ENCODE measurements around the gene CDIPT.

The CDIPT gene

GRCh38 chr16:29904947-29905346 is 41.9 kb upstream of the CDIPT start:
- H3K9ac ChIP-seq (ENCODE audit: low read length in 2 of 2), result no peak overlapping the region
- H3K9me3 ChIP-seq (ENCODE audit: control insufficient read depth in 2 of 2, low read length in 2 of 2), result no peaks in the 10 kb centered on the region
- H3K36me3 ChIP-seq (ENCODE audit: control insufficient read depth in 2 of 2, insufficient read depth in 2 of 2, low read length in 2 of 2), result no peaks in the 10 kb centered on the region
- H3K27ac ChIP-seq (ENCODE audit: low read length), result no peak overlapping the region
- peaks cover 4% of the 10 kb centered on the region for H3K4me1 ChIP-seq (ENCODE audit: control insufficient read depth, insufficient read depth, low read length)
- no peak overlapping the region for H3K4me3 ChIP-seq (ENCODE audit: low read length in 2 of 2)
- peaks cover 2% of the 10 kb centered on the region in 2 donors for H3K27me3 ChIP-seq (ENCODE audit: control insufficient read depth in 1 of 2, insufficient read depth in 2 of 2, low read length in 2 of 2)

GRCh38 chr16:29903590-29903989 is 40.6 kb upstream of the CDIPT start:
- Histone ChIP-seq H3K27ac (ENCODE audit: low read length) (no peak overlapping the region), H3K9me3 (ENCODE audit: control insufficient read depth in 2 of 2, low read length in 2 of 2) (no peaks in the 10 kb centered on the region), H3K4me1 (ENCODE audit: control insufficient read depth, insufficient read depth, low read length) (peaks cover 9% of the 10 kb centered on the region), H3K9ac (ENCODE audit: low read length in 2 of 2) (no peak overlapping the region), H3K36me3 (ENCODE audit: control insufficient read depth in 2 of 2, insufficient read depth in 2 of 2, low read length in 2 of 2) (no peaks in the 10 kb centered on the region), H3K4me3 (ENCODE audit: low read length in 2 of 2) (no peak overlapping the region), H3K27me3 (ENCODE audit: control insufficient read depth in 1 of 2, insufficient read depth in 2 of 2, low read length in 2 of 2) (peaks cover 4 to 6% of the 10 kb centered on the region in 2 donors)

- Histone ChIP-seq H3K36me3 (ENCODE audit: control insufficient read depth in 2 of 2, insufficient read depth in 2 of 2, low read length in 2 of 2) (no peaks in the 10 kb centered on the region), H3K27ac (ENCODE audit: low read length) (no peak overlapping the region), H3K4me3 (ENCODE audit: low read length in 2 of 2) (no peak overlapping the region), H3K9me3 (ENCODE audit: control insufficient read depth in 2 of 2, low read length in 2 of 2) (no peaks in the 10 kb centered on the region), H3K4me1 (ENCODE audit: control insufficient read depth, insufficient read depth, low read length) (peaks cover 9% of the 10 kb centered on the region), H3K9ac (ENCODE audit: low read length in 2 of 2) (no peak overlapping the region), H3K27me3 (ENCODE audit: control insufficient read depth in 1 of 2, insufficient read depth in 2 of 2, low read length in 2 of 2) (peaks cover 18 to 21% of the 10 kb centered on the region in 2 donors)
Observed at GRCh38 chr16:29901607-29901945, 38.5 kb upstream of the CDIPT start.

GRCh38 chr16:29900888-29901606 is 38.0 kb upstream of the CDIPT start:
- H3K4me3 ChIP-seq (ENCODE audit: low read length in 2 of 2), result peak overlapping the region; percentile 25 to 63
- H3K27ac ChIP-seq (ENCODE audit: low read length), result no peak overlapping the region
- H3K9me3 ChIP-seq (ENCODE audit: control insufficient read depth in 2 of 2, low read length in 2 of 2), result no peaks in the 10 kb centered on the region
- H3K9ac ChIP-seq (ENCODE audit: low read length in 2 of 2), result no peak overlapping the region
- peaks cover 9% of the 10 kb centered on the region for H3K4me1 ChIP-seq (ENCODE audit: control insufficient read depth, insufficient read depth, low read length)
- H3K27me3 ChIP-seq (ENCODE audit: control insufficient read depth in 1 of 2, insufficient read depth in 2 of 2, low read length in 2 of 2), result peaks cover 19 to 21% of the 10 kb centered on the region in 2 donors
- H3K36me3 ChIP-seq (ENCODE audit: control insufficient read depth in 2 of 2, insufficient read depth in 2 of 2, low read length in 2 of 2), result no peaks in the 10 kb centered on the region

GRCh38 chr16:29900102-29900887 is 37.3 kb upstream of the CDIPT start, which contains the start of gene ASPHD1:
TSS of gene ASPHD1 (plus strand) at chr16:29900488. CDS start at chr16:29900972, 484 bp downstream.
- Histone ChIP-seq H3K4me1 (ENCODE audit: control insufficient read depth, insufficient read depth, low read length) (peaks cover 9% of the 10 kb centered on the region), H3K9ac (ENCODE audit: low read length in 2 of 2) (no peak within 1 kb of the TSS), H3K27me3 (ENCODE audit: control insufficient read depth in 1 of 2, insufficient read depth in 2 of 2, low read length in 2 of 2) (peaks cover 19 to 21% of the 10 kb centered on the region in 2 donors), H3K9me3 (ENCODE audit: control insufficient read depth in 2 of 2, low read length in 2 of 2) (no peaks in the 10 kb centered on the region), H3K4me3 (ENCODE audit: low read length in 2 of 2) (peak within 1 kb of the TSS; percentile 25 to 63), H3K27ac (ENCODE audit: low read length) (no peak within 1 kb of the TSS), H3K36me3 (ENCODE audit: control insufficient read depth in 2 of 2, insufficient read depth in 2 of 2, low read length in 2 of 2) (no peaks in the 10 kb centered on the region)

- H3K4me1 ChIP-seq (ENCODE audit: control insufficient read depth, insufficient read depth, low read length), result peaks cover 9% of the 10 kb centered on the region
- H3K9ac ChIP-seq (ENCODE audit: low read length in 2 of 2), result no peak within 1 kb of the TSS
- H3K9me3 ChIP-seq (ENCODE audit: control insufficient read depth in 2 of 2, low read length in 2 of 2), result no peaks in the 10 kb centered on the region
- no peak within 1 kb of the TSS for H3K27ac ChIP-seq (ENCODE audit: low read length)
- peak within 1 kb of the TSS; percentile 25 to 63 for H3K4me3 ChIP-seq (ENCODE audit: low read length in 2 of 2)
- peaks cover 19 to 21% of the 10 kb centered on the region in 2 donors for H3K27me3 ChIP-seq (ENCODE audit: control insufficient read depth in 1 of 2, insufficient read depth in 2 of 2, low read length in 2 of 2)
- H3K36me3 ChIP-seq (ENCODE audit: control insufficient read depth in 2 of 2, insufficient read depth in 2 of 2, low read length in 2 of 2), result no peaks in the 10 kb centered on the region
Observed at GRCh38 chr16:29899516-29900101, 36.6 kb upstream of the CDIPT start, which contains the start of gene SEZ6L2. TSS of gene SEZ6L2 (minus strand) at chr16:29899550. CDS start at chr16:29899019, 531 bp downstream.

- no peak overlapping the region for H3K27ac ChIP-seq (ENCODE audit: low read length)
- H3K4me3 ChIP-seq (ENCODE audit: low read length in 2 of 2), result no peak overlapping the region
- peaks cover 19 to 21% of the 10 kb centered on the region in 2 donors for H3K27me3 ChIP-seq (ENCODE audit: control insufficient read depth in 1 of 2, insufficient read depth in 2 of 2, low read length in 2 of 2)
- H3K4me1 ChIP-seq (ENCODE audit: control insufficient read depth, insufficient read depth, low read length), result peaks cover 9% of the 10 kb centered on the region
- no peak overlapping the region for H3K9ac ChIP-seq (ENCODE audit: low read length in 2 of 2)
- H3K9me3 ChIP-seq (ENCODE audit: control insufficient read depth in 2 of 2, low read length in 2 of 2), result no peaks in the 10 kb centered on the region
- no peaks in the 10 kb centered on the region for H3K36me3 ChIP-seq (ENCODE audit: control insufficient read depth in 2 of 2, insufficient read depth in 2 of 2, low read length in 2 of 2)
Observed at GRCh38 chr16:29898804-29899515, 35.9 kb upstream of the CDIPT start.

GRCh38 chr16:29898135-29898803 is 35.2 kb upstream of the CDIPT start:
- no peak overlapping the region for H3K4me3 ChIP-seq (ENCODE audit: low read length in 2 of 2)
- H3K9me3 ChIP-seq (ENCODE audit: control insufficient read depth in 2 of 2, low read length in 2 of 2), result no peaks in the 10 kb centered on the region
- H3K27ac ChIP-seq (ENCODE audit: low read length), result no peak overlapping the region
- H3K27me3 ChIP-seq (ENCODE audit: control insufficient read depth in 1 of 2, insufficient read depth in 2 of 2, low read length in 2 of 2), result peaks cover 19 to 21% of the 10 kb centered on the region in 2 donors
- H3K4me1 ChIP-seq (ENCODE audit: control insufficient read depth, insufficient read depth, low read length), result peaks cover 9% of the 10 kb centered on the region
- H3K9ac ChIP-seq (ENCODE audit: low read length in 2 of 2), result no peak overlapping the region
- H3K36me3 ChIP-seq (ENCODE audit: control insufficient read depth in 2 of 2, insufficient read depth in 2 of 2, low read length in 2 of 2), result no peaks in the 10 kb centered on the region

GRCh38 chr16:29897333-29897732 is 34.3 kb upstream of the CDIPT start:
- Histone ChIP-seq H3K4me3 (ENCODE audit: low read length in 2 of 2) (no peak overlapping the region), H3K27ac (ENCODE audit: low read length) (no peak overlapping the region)

GRCh38 chr16:29896841-29897240 is 33.8 kb upstream of the CDIPT start:
- Histone ChIP-seq H3K4me3 (ENCODE audit: low read length in 2 of 2) (no peak overlapping the region), H3K9me3 (ENCODE audit: control insufficient read depth in 2 of 2, low read length in 2 of 2) (no peaks in the 10 kb centered on the region), H3K27ac (ENCODE audit: low read length) (no peak overlapping the region), H3K4me1 (ENCODE audit: control insufficient read depth, insufficient read depth, low read length) (peaks cover 9% of the 10 kb centered on the region), H3K36me3 (ENCODE audit: control insufficient read depth in 2 of 2, insufficient read depth in 2 of 2, low read length in 2 of 2) (no peaks in the 10 kb centered on the region), H3K9ac (ENCODE audit: low read length in 2 of 2) (no peak overlapping the region), H3K27me3 (ENCODE audit: control insufficient read depth in 1 of 2, insufficient read depth in 2 of 2, low read length in 2 of 2) (peaks cover 19 to 21% of the 10 kb centered on the region in 2 donors)

More at GRCh38 chr16:29897333-29897732, 34.3 kb upstream of the CDIPT start:
- H3K27me3 ChIP-seq (ENCODE audit: control insufficient read depth in 1 of 2, insufficient read depth in 2 of 2, low read length in 2 of 2), result peaks cover 19 to 21% of the 10 kb centered on the region in 2 donors
- no peaks in the 10 kb centered on the region for H3K9me3 ChIP-seq (ENCODE audit: control insufficient read depth in 2 of 2, low read length in 2 of 2)
- H3K36me3 ChIP-seq (ENCODE audit: control insufficient read depth in 2 of 2, insufficient read depth in 2 of 2, low read length in 2 of 2), result no peaks in the 10 kb centered on the region
- peaks cover 9% of the 10 kb centered on the region for H3K4me1 ChIP-seq (ENCODE audit: control insufficient read depth, insufficient read depth, low read length)
- no peak overlapping the region for H3K9ac ChIP-seq (ENCODE audit: low read length in 2 of 2)
